Smooth muscle cell of the umbilical artery (primary cell): ENCODE measurements around the gene H19. TPM values are rescaled to one million over a fixed set of nuclear protein-coding genes. Genes with fewer than 3 reads are reported as not detected.

Source experiments
- total RNA-seq: library from RNA; depleted of rRNA; stranded (reverse); fragments of >200 nt; gene quantifications from 2 replicates; pipeline ENCODE4 v1.2.3, GENCODE V29; 2014

The H19 gene
- 4.6 and 70.7 TPM in 2 replicates for total RNA-seq

DNA sequence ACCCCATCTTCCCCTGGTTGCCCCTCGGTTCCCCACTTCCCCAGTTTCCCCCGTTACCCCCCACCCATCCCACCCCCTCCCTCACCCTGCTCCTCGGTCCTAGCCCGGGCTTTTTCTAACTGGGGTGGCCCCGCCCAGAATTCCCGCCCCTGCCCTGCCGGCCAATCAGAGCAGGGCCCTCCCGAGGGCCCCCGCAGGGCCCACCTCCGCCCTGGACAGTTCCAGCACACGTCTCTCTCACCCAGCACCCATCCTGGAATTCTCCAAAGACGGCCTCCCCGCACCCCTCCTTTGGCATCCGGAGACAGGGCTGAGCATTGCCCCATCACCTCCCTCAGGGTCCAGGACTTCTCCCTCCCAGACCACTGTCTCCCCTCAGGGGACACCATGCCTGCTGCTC is at the start of gene H19:
TSS of gene H19 (minus strand) at position 88 of the 400 bp plus-strand sequence.

DNA sequence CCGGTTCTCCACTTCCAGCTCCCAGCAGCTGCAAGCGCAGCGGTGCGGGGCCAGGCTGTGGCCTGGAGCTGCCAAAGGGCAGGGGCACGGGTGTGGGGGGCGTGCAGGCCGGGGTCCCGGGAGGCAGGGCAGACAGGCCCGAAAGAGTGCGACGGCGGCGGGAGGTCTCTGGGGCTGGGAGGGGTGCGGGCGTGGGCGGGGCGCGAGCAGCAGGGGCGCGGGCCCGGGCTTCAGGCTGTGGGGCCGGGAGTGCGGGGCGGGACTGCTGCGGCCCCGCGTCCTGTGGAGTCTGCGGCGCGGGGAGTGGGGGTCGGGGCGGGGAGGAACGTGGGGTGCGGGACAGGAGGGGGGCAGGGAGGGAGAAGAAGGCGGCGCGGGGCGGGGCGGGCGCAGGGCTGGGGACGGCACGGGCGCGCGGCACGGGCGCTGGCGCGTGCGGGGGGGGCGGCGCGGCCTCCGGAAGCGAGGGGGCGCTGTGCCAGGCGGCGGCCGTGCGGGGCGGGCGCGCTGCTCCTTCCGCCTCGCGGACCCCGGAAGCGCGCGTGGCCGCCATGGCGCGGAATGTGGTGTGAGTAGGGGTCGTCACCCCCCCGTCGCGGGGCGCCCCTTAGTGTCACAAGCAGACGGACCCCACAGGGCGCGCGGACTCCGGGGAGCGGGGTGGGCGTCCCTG is 50.7 kb downstream of the H19 start, which contains the start of gene MRPL23:
TSS of gene MRPL23 (plus strand) at position 521 of the 673 bp plus-strand sequence. CDS start at position 552, 31 bp downstream.

Other genes with a start within 250 kb of the H19 start
- gene IFITM10, start 247.2 kb downstream of the H19 start, total RNA-seq, result 1.0 and 1.5 TPM in 2 replicates
- gene CTSD, start 233.9 kb downstream of the H19 start, total RNA-seq, result 263 and 424 TPM in 2 replicates
- gene SYT8, start 162.9 kb downstream of the H19 start, total RNA-seq, result not detected in 2 replicates
- gene TNNI2, start 158.9 kb downstream of the H19 start, total RNA-seq, result not detected in 2 replicates
- 2.0 and 2.7 TPM in 2 replicates for gene LSP1, start 144.8 kb downstream of the H19 start, total RNA-seq
- not detected in 2 replicates for gene PRR33, start 105.9 kb downstream of the H19 start, total RNA-seq
- not detected in 2 replicates for gene TNNT3, start 78.1 kb downstream of the H19 start, total RNA-seq
- 40.4 and 48.7 TPM in 2 replicates for gene MRPL23, start 50.5 kb downstream of the H19 start, total RNA-seq
- gene IGF2, start 141.5 kb upstream of the H19 start, total RNA-seq, result under 0.01 and 1.5 TPM in 2 replicates
- not detected in 2 replicates for gene INS, start 163.4 kb upstream of the H19 start, total RNA-seq
- gene TH, start 174.0 kb upstream of the H19 start, total RNA-seq, result not detected in 2 replicates